Vagina (tissue), 2 donors: ENCODE results near the gene RIC1.
"Not testable (repeated sequence)": the region's sequence is repeated elsewhere in the genome, so short reads cannot be mapped to it uniquely, and the experiment has no call there.

Source experiments
- CTCF ChIP-seq, 3 experiments: fragments of 450-650 bp in 2 of 3; fragments of 200-600 bp in 1 of 3; sonication (generic) in 1 of 3; IDR thresholded peaks; one replicate each; pipeline ENCODE4 v1.5.1; 2017 to 2019; ENCODE audit warnings: antibody characterized with exemption in 3 of 3, mild to moderate bottlenecking in 2 of 3, moderate library complexity in 2 of 3
- POLR2A ChIP-seq, 2 donors: fragments of 450-650 bp; IDR thresholded peaks; one replicate each; pipeline ENCODE4 v1.6.1; 2017; ENCODE audit warnings: antibody characterized with exemption in 2 of 2, mild to moderate bottlenecking in 2 of 2, moderate library complexity in 2 of 2
- POLR2AphosphoS5 ChIP-seq, 2 donors: sonication (generic); formaldehyde crosslinking; IDR thresholded peaks; one replicate each; pipeline ENCODE4 v1.9.0; 2017; ENCODE audit warnings: antibody characterized with exemption in 2 of 2, mild to moderate bottlenecking in 2 of 2, low read depth in 1 of 2; ENCODE audit not compliant: insufficient read depth in 1 of 2

GRCh38 chr9:5783420-5783819 is 154.5 kb downstream of the RIC1 start:
- TF ChIP-seq CTCF (IDR thresholded peaks at IDR 0.05); POLR2AphosphoS5 (IDR thresholded peaks at IDR 0.05; ENCODE audit: insufficient read depth in 1 of 2, low read depth in 1 of 2); POLR2A (IDR thresholded peaks at IDR 0.05): not testable (repeated sequence)
